Measurements from ENCODE around the gene LRRIQ1.
"Not testable (repeated sequence)": the region's sequence is repeated elsewhere in the genome, so short reads cannot be mapped to it uniquely, and the experiment has no call there.

LRRIQ1 gene, protein sequence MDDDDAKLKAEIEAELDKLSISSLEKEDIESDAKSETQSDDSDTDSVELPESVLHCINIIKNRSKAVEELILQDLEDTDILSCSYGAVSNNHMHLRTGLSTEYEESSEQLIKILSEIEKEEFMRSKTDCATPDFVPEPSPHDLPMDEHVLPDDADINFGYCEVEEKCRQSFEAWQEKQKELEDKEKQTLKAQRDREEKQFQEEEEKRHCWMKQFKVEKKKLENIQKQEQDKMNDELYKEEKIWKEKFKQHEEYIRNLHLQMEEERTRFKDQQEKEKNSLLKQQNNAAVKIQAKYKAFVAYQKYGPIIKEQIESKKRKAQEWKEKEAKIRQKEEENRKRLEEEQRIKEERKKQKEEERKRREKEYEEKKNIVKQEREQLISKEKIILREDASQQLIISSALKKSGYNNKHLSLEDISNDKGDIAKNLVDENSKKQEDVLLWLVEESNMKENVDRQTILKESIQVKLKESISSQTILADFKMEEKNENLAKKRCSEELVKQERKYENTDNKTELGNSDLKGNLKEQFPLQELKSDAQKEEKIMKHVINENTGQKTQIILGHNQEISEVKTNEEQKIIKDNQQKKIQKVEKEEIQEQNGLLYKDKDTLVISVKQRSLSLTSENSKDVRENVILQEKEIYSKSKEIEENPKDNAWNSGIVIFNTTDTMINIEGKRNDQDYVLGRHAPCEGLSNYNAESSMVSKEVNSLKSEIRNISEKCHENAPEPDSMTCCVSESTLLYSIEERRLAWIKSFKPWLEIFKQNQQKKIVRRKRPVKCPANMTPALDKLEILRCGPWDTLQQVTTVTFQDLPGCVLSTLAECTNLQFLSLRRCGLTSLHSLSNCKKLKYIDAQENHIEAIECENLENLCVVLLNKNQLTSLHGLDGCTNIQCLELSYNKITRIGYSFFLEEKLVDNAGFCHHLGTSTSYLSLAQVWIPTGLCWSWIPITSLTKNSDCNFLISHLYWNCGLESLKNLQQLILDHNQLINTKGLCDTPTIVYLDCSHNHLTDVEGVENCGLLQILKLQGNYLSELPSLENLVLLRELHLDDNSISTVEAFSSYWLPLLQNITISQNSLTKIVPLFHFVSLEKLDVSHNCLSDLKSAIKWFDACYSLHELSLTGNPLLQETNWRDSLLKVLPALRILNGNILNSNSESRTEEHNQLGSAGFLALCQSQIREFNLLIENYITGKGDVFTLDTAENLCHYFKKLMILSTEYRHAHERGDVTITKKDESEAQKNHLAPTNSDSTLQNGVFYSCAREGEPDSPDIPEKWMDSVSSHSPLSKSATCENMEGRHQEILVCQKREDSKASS (N-terminal part only)

DNA sequence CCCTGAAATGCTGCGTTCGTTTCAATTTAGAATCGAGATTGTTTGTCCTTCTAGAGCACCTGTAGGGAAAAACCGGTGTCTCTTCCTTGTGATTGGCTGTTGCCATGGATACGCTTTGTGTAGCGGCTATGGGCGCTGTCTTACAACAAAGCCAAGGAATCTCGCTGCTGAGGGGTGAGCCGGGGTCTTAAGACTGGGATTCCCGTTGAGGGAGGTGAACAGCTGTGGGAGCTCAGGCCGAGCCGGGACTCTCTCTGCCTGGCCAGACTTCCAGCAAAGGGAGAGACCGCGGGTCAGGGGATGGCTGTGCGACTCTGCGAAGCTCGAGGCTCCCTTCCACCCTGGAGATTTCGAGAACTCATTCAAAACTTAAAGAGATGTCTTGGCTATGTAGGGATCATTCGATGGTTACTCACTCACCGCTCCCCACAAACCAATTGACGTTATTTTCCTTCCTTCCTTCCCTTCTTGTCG, at the start of gene LRRIQ1, which contains the start of gene TSPAN19:
Gene LRRIQ1 (plus strand): TSS at position 118 of the 474 bp plus-strand sequence. CDS start 1,826 bp downstream, outside the sequence.
Gene TSPAN19 (minus strand): TSS at position 44 of the 474 bp plus-strand sequence. CDS start 6,331 bp downstream, outside the sequence.
- peak; percentile 87 for DNase-seq

DNA sequence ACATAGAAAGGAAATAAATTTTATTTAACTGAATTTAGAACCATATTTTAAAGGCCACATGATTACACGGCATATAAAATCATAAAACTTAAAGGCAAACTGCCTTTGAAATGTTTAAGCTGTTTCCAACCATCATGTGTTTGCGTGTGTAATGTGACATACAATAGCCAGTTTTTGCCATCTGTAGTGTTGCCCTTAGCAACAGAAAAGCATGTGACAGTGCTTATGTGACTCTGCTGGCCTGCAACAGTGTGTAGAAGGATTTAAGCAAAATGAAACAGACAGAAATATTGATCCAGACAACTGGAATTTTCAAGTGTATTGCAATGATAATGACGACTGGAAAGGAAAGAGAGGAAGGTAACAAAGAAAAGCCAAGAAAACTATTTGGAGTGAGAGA, 49.6 kb upstream of the LRRIQ1 start:
- DNase-seq: peak; percentile 42

DNA sequence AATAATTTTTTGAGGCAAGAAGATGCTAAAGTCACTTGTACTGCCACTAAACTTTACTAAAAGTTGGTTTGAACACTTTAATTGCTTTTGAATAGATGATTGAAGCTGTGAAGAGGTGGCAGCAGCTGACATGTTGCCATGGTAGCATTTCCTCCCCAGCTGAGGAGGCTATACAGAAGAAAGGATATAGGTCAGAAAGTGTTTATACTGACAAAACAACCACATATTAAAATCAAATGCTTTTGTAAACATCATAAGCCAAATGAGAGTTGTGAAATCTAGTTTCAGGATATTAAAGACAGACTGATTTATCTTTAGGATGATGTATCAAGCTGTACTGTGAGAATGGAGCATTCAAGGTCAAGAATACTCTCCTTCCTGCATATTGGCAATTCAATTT, 41.7 kb upstream of the LRRIQ1 start:
- DNase-seq: no peak

DNA sequence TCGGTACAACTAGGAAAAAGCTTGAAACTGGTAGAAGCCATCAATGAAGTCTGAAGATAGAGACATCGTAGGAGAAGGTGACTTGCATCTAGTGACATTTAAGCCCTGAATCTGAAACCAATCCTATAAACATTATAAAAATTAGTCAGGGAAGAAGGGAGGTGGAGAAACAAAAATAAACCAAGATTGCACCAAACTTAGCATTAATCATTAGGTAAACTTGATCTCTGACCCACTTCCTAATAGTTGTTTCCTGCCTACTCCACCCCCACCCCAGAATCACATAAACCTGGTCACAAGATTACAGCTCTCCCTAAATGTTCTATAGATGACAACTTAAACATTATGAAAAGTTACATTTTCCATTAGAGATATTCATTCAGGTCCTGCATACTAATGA, 40.5 kb upstream of the LRRIQ1 start:
- DNase-seq: no peak

DNA sequence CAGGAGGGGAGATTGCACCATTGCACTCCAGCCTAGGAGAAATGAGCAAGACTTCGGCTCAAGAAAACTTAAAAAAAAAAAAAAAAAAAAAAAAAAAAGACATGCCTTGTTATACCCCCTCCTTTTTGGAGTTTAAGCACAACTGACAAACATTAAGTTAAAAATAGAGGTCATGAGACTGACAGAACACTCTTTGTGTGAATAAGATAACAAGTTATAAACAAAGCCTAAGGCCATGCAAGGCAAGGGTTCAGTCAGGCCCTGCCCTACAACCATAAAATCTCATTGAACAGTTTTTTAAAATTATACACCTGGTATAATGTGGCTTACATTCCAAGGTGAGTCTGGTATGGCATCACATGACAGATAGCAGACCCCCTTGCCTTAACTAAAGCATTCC, 39.4 kb upstream of the LRRIQ1 start:
- DNase-seq: no peak

DNA sequence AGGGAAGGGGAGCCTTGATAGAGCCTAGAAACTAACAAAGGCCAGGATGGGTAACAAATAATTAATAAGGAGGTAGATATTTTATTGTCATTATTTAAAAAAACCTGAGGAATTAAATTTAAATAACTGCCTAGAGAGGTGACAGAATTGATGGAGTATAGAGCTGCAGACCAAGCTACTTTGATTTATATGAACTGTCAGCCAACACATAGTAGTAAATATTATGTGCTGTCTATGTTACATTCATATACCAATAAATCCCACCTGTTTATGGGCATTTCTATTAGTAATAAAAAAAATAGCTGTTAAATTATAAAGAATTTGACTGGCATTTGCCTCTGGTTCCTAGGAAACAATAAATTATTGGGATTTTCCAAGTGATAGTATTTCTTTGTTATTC, 37.8 kb upstream of the LRRIQ1 start:
- no peak for DNase-seq

DNA sequence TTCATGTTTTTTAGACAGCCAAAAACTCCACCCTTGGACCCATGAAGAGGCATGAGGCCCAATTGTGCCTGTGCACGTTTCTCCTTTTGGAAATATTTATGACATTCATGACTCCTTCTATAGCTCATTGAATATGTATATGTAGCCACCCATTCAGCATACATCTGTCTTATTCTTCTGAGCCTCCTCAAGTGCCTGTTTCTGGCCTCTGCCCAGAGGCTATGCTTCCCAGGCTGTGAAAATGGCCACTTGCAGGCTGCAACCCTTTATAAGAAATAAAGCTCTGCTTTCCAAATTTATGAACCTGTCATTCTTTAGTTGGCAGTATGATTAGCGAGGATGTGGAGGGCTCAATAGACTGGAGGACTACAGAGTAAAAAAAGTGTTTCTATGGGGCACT, 35.4 kb upstream of the LRRIQ1 start:
- DNase-seq: no peak

DNA sequence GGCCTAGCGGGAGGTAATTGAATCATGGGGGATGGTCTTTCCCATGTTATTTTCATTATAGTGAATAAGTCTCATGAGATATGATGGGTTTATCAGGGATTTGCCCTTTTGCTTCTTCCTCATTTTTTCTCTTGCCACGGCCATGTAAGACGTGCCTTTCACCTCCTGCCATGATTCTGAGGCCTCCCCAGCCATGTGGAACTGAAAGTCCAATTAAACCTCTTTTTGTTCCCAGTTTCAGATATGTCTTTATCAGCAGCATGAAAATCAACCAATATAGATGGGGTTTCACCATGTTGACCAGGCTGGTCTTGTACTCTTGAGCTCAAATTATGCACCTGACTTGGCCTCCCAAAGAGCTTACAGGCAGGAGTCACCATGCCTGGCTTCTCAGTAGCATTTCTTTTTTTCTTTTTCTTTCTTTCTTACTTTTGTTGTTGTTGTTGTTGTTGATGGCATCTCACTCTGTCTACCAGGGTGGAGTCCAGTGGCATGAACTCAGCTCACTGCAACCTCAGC, 33.3 kb upstream of the LRRIQ1 start:
- no peak for DNase-seq

DNA sequence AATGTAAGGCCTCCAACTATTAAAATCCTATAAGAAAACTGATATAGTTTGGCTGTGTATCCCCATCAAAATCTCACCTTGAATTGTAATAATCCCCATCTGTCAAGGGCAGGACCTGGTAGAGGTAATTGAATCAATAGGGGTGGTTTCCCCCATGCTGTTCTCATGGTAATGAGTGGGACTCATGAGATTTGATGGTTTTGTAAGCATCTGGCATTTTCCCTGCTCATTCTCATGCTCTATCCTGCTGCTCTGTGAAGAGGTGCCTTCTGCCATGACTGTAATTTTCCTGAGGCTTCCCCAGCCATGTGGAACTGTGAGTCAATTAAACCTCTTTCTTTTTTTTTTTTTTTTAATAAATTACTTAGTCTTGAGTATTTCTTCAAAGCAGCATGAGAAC, 31.9 kb upstream of the LRRIQ1 start:
- no peak for DNase-seq

DNA sequence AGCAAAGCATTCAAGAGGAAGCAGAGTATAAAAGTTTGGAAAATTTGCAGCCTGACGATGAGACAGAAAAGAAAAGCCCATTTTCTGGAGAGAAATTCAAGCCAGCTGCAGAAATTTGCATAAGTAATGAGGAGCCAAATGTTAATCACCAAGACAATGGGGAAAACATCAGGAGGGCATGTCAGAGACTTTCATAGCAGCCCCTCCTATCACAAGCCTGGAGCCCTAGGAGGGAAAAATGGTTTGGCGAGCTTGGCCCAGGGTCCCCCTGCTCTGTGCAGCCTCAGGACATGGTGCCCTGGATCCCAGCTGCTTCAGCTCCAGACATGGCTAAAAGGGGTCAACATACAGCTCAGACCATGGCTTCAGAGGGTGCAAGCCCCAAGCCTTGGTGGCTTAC, 31.1 kb upstream of the LRRIQ1 start:
- not testable (repeated sequence) for DNase-seq

DNA sequence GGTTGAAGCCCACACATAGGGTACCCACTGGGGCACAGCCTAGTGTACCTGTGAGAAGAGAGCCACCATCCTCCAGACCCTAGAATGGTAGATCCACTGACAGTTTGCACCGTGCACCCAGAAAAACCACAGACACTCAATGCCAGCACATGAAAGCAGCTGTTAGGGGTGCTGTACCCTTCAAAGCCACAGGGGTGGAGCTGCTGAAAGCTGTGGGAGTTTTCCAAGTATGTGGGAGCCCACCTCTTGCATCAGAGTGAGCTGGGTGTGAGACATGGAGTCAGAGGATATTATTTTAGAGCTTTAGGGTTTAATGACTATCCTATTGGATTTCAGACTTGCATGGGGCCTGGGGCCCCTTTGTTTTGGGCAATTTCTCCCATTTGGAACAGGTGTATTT, 30.5 kb upstream of the LRRIQ1 start:
- no peak for DNase-seq

DNA sequence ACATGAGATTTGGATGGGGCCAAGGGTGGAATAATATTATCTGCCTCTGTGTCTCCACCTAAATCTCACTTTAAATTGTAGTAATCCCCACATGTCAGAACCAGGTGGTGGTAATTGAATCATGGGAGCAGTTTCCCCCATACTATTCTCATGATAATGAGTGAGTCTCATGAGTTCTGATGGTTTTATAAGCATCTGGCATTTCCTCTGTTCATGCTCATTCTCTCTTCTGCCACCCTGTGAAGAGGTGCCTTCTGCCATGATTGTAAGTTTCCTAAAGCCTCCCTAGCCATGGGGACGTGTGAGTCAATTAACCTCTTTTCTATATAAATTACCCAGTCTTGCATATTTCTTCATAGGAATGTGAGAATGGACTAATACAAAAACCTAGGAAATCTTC, 29.9 kb upstream of the LRRIQ1 start:
- no peak for DNase-seq

DNA sequence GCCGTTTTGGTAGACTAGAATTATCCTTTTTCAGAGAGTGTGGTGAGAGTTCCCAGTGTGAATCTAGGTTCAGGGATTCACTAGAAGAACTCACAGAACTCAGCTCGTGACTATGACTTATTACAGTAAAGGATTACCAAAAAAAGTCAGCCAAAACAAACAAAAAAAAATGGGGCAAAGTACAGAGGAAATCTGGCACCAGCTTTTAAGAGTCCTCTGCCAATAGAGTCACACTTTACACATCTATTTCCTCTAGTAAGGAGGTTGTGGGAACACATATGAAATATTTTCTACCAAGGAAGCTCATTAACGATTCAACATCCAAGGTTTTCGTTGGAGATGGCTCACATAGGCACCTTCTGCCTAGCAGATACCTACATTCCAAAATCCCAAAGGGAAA, 28.3 kb upstream of the LRRIQ1 start:
- no peak for DNase-seq

DNA sequence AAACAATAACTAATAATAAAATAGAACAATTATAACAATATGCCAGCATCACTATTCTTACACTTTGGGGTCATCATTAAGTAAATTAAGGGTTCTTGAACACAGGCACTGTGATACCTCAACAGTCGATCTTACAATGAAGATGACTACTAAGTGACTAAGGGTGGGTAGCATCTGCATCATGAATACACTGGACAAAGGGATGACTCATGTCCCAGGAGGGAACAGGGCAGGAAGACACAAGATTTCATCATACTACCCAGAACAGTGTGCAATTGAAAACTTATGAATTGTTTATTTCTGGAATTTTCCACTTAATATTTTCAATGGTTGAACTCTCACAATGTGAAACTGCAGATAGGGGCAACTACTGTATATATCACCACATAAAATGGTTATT, 19.7 kb upstream of the LRRIQ1 start:
- no peak for DNase-seq

DNA sequence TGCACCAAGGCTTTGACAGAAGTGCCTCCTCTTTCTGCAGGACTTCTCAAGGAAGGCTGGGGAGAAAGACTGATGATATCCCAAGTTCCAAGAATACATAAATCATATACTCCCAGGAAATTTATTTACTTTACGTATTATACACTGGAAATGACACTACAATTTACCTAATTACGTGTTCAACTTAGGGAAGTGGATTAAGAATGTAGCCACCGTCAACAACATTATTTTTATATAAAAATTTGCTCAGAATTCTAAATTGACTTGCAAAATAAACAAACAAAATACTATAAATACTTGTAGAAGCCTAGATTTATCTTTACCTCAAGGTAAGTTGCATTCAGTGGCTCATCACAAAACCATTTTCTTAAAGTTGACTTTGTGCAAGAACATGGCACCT, 19.0 kb upstream of the LRRIQ1 start:
- DNase-seq: no peak

DNA sequence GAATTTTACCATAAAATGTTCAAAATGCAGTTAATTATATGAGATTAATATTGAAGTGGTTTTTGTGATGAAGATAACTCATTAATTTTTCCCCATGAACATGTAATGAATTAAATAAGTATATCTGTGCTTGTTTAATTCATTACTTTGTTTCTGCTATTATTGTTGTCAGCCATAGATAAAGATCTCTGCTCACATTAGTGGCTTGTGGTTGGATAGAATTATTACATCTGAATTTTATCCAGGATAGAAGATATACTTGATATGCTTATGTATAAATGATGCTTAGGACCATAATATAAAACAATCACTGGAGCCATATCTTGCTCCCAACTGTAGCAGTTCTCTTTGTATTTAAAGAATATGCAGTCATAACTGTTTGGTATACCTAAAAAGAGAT, 18.5 kb upstream of the LRRIQ1 start:
- DNase-seq: no peak

DNA sequence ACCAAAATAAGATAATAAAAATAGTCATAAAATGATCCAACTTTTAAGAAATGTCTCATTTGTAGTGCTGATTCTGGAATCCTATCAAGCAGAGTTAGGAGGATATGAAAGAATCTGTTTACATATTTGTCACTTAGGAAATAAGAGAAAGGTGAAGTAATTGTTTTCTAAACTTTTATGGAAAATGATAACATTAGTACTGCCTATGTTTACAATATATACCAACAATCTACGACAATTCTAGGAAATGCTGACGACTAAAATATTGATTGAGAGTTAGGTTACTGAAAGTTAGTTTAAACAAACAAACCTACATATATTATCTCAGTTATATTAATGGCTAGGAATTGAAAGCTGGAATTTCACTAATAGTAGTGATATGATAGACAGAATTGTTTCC, 18.1 kb upstream of the LRRIQ1 start:
- no peak for DNase-seq

DNA sequence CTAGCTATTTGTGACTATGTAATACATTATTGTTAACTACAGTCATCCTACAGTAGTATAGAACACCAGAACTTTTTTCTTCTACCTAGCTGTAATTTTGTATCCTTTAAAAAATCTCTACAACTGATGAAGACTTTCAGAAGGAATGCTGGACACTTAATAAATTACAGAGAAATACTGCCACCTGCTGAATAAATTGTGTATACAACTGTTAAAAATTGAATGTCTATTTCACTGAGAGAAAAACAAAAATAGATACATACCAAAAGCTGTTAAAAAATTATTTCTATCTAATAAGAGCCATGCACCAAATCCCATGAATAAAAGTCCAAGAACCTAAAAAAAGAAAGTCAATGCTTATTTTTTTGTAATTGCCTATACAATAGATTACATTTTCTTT, 6.7 kb upstream of the LRRIQ1 start:
- DNase-seq: peak; percentile 25

DNA sequence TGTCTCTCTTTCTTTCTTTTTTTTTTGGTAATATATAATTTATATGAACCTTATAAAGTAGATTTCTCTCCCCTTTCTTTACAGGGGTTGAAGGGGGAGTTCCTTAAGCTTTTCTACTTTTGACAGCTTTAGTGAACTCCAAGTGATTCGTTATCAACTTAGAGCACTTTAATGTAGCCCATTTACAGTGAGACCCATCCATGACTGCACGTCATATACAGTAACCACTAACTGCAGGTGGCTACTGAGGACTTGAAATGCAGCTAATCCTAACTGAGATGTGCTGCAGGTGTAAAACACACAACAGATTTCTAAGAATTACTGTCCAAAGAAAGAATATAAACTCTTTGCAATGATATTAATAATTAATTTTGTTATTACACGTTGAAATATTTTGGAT, 582 bp downstream of the LRRIQ1 start:
- DNase-seq: no peak

DNA sequence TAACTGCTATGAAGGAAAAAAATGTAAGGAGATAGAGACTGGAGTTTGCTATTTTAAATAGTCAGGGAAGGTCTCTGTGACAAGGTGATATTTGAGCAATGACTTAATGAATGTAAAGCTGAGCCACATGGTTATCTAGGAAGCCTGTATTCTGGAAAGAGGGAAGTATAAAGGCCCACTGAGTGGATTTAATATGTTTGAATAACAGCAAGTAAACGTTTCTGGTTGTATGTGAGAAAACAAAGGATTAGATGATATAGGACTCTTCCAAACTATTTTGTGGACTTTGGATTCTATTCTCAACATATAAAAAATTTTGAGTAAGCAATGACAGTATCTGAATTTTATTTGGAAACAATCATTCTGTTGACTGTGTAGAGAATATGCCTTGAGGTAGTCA, 5.2 kb downstream of the LRRIQ1 start:
- no peak for DNase-seq

DNA sequence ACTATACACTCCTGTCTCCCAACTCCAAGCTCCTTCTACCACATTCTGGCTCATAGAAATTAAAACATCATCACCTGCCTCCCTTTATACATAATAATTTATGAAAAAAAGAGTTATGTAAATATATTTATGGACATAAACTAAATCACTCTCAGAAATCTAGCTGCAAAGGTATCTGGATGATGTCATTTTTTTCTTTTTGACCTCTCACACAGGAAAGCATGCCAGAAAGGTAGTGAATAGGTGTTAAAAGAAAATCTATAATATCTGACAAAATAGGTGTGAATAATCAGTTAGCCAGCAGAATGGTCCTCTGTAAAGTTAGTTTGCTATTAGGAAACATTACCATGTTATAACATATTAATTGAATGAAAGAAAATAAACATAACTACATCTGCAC, 7.7 kb downstream of the LRRIQ1 start:
- DNase-seq: no peak

DNA sequence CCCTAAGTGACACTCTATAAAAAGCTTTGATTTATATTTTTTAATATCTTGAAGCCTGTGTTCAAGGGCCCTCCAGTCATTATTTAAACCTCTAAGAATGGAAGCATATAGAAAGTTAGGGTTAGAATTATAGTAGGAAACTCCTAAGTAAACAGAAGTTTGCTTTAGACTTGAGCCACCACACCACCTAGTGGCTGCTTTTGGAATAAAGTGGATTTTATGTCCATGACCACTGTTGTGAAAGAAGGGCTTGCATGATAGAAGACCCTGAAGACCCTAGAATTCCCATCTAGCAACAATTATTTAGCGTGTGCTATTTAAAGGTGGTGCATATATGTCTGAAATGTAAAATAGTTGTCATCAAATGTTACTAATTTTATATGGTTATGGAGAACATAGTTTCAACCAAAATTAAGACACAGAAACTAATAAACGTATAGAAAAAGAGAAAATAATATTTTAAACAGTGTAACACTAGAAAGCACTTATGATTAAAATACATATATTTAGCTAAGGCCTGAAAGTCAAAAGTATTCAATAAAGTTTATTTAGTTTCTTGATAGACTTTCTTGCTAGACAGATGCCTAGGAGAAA, 21.3 kb downstream of the LRRIQ1 start:
- DNase-seq: peak; percentile 32

All from NCI-H1092 treated with DMSO at 0.1 percent for 48 hours (cell line).